Breast epithelium (tissue), 3 donors: ENCODE measurements around the gene CCL28.

Experiments used
- POLR2A ChIP-seq: fragments of 450-650 bp; IDR thresholded peaks from one replicate; pipeline ENCODE4 v1.6.1; 2016; ENCODE audit warnings: antibody characterized with exemption, mild to moderate bottlenecking, moderate library complexity
- POLR2AphosphoS5 ChIP-seq, 3 donors: sonication (generic); formaldehyde crosslinking; IDR thresholded peaks; one replicate each; pipeline ENCODE4 v1.6.1; 2017; ENCODE audit warnings: antibody characterized with exemption in 3 of 3
- TF ChIP-seq, protein P1 (sequence below), 3 donors: fragments of 450-650 bp; IDR thresholded peaks; one replicate each; pipeline ENCODE4 v1.5.1; 2016 to 2017; ENCODE audit warnings: antibody characterized with exemption in 3 of 3, mild to moderate bottlenecking in 3 of 3, moderate library complexity in 3 of 3

DNA sequence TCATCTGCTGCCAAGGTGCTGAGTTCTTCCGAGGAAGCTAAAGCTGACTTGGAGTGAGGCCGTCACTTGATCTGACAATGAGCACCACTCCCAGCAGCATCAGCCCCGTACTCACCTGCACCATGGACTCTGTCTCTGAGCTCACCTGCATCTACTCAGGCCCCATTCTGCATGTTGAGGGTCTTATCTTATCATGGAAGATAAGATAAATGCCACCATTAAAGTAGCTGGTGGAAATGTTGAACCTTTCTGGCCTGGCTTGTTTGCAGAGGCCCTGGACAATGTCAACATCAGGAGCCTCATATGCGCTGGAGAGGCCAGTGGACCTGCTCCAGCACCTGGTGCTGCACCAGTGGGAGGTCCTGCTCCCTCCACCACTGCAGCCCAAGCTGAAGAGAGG is 64.0 kb downstream of the CCL28 start:
- no peak for TF ChIP-seq POLR2AphosphoS5 (IDR thresholded peaks at IDR 0.05)
- TF ChIP-seq POLR2A, result no peak
- TF ChIP-seq, protein P1, sequence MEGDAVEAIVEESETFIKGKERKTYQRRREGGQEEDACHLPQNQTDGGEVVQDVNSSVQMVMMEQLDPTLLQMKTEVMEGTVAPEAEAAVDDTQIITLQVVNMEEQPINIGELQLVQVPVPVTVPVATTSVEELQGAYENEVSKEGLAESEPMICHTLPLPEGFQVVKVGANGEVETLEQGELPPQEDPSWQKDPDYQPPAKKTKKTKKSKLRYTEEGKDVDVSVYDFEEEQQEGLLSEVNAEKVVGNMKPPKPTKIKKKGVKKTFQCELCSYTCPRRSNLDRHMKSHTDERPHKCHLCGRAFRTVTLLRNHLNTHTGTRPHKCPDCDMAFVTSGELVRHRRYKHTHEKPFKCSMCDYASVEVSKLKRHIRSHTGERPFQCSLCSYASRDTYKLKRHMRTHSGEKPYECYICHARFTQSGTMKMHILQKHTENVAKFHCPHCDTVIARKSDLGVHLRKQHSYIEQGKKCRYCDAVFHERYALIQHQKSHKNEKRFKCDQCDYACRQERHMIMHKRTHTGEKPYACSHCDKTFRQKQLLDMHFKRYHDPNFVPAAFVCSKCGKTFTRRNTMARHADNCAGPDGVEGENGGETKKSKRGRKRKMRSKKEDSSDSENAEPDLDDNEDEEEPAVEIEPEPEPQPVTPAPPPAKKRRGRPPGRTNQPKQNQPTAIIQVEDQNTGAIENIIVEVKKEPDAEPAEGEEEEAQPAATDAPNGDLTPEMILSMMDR (IDR thresholded peaks at IDR 0.05), result no peak
